Progenitor cell of endocrine pancreas (in vitro differentiated cells): ENCODE results near the gene SOCS1. TPM values are rescaled to one million over a fixed set of nuclear protein-coding genes. Genes with fewer than 3 reads are reported as not detected.

Source experiments
- DNase-seq: peaks from one replicate; pipeline ENCODE4 v3.0.0; 2021; ENCODE audit warnings: low spot score; ENCODE audit not compliant: unreplicated experiment
- H3K27ac Mint-ChIP-seq: 2 replicates; pipeline ENCODE4 v1.8.0; 2021; ENCODE audit warnings: mild to moderate bottlenecking, moderate library complexity, mixed read lengths
- H3K27me3 Mint-ChIP-seq: 2 replicates; pipeline ENCODE4 v1.8.0; 2021; ENCODE audit warnings: mixed read lengths
- H3K36me3 Mint-ChIP-seq: 2 replicates; pipeline ENCODE4 v1.8.0; 2022; ENCODE audit warnings: mixed read lengths; ENCODE audit not compliant: insufficient read depth
- H3K4me1 Mint-ChIP-seq: 2 replicates; pipeline ENCODE4 v1.8.0; 2021; ENCODE audit warnings: low read depth, mixed read lengths
- H3K4me3 Mint-ChIP-seq: 2 replicates; pipeline ENCODE4 v1.8.0; 2021; ENCODE audit warnings: low read depth, mild to moderate bottlenecking, moderate library complexity, mixed read lengths
- H3K9me3 Mint-ChIP-seq: 2 replicates; pipeline ENCODE4 v1.8.0; 2021; ENCODE audit warnings: low read depth, mixed read lengths
- CTCF ChIP-seq: fragments of 200-600 bp; sonication (generic); IDR thresholded peaks from one replicate; pipeline ENCODE4 v1.5.0; 2021; ENCODE audit warnings: antibody characterized with exemption, mild to moderate bottlenecking; ENCODE audit not compliant: unreplicated experiment
- total RNA-seq: library from RNA; stranded (reverse); gene quantifications from 2 replicates; pipeline ENCODE4 v1.2.1, GENCODE V29; 2021

Gene SOCS1
- total RNA-seq, 1 donor from 2014 or later: 6.6 TPM

- peaks cover 3% of the 10 kb centered on the region for H3K27me3 Mint-ChIP-seq
- peaks cover 3% of the 10 kb centered on the region for H3K4me1 Mint-ChIP-seq
- TF ChIP-seq CTCF: no peak
- no peaks in the 10 kb centered on the region for H3K36me3 Mint-ChIP-seq
- no peak overlapping the region for H3K27ac Mint-ChIP-seq
- no peaks in the 10 kb centered on the region for H3K9me3 Mint-ChIP-seq
- no peak overlapping the region for H3K4me3 Mint-ChIP-seq
- DNase-seq: no peak
These were observed 7.9 kb downstream of the SOCS1 start for GRCh38 chr16:11248133-11248532.

- Mint-ChIP-seq H3K36me3 (no peaks in the 10 kb centered on the region), H3K4me1 (peaks cover 3% of the 10 kb centered on the region), H3K27ac (no peak overlapping the region), H3K9me3 (no peaks in the 10 kb centered on the region), H3K27me3 (peaks cover 3% of the 10 kb centered on the region), H3K4me3 (no peak overlapping the region)
- no peak for TF ChIP-seq CTCF
- no peak for DNase-seq
These were observed 10.0 kb downstream of the SOCS1 start for GRCh38 chr16:11245988-11246387.

GRCh38 chr16:11245222-11245737 is 10.7 kb downstream of the SOCS1 start:
- no peak for DNase-seq
- no peak for TF ChIP-seq CTCF
- Mint-ChIP-seq H3K9me3 (no peaks in the 10 kb centered on the region), H3K27ac (peak overlapping the region; percentile 73), H3K4me1 (peaks cover 3% of the 10 kb centered on the region), H3K27me3 (peaks cover 3% of the 10 kb centered on the region), H3K36me3 (no peaks in the 10 kb centered on the region), H3K4me3 (no peak overlapping the region)

GRCh38 chr16:11242658-11243057 is 13.3 kb downstream of the SOCS1 start:
- H3K27ac Mint-ChIP-seq: no peak overlapping the region
- no peak overlapping the region for H3K4me3 Mint-ChIP-seq
- H3K36me3 Mint-ChIP-seq: no peaks in the 10 kb centered on the region
- no peak for TF ChIP-seq CTCF
- no peaks in the 10 kb centered on the region for H3K9me3 Mint-ChIP-seq
- no peak for DNase-seq
- H3K27me3 Mint-ChIP-seq: peaks cover 3% of the 10 kb centered on the region
- H3K4me1 Mint-ChIP-seq: peaks cover 3% of the 10 kb centered on the region

- Mint-ChIP-seq H3K27ac (no peak overlapping the region), H3K36me3 (no peaks in the 10 kb centered on the region), H3K4me1 (peaks cover 3% of the 10 kb centered on the region), H3K4me3 (no peak overlapping the region), H3K27me3 (peaks cover 3% of the 10 kb centered on the region), H3K9me3 (no peaks in the 10 kb centered on the region)
- no peak for DNase-seq
- no peak for TF ChIP-seq CTCF
These were observed 14.4 kb downstream of the SOCS1 start for GRCh38 chr16:11241480-11242204.
